Activated CD4-positive, alpha-beta T cell treated with anti-CD3 and anti-CD28 coated beads, Interleukin-2, amount 10 ng/mL, durations not matched to agents 7 days and 5 days (primary cell): ENCODE data around the gene PPM1M. TPM values are rescaled to one million over a fixed set of nuclear protein-coding genes. Genes with fewer than 3 reads are reported as not detected.

ENCODE experiments used
- CTCF ChIA-PET: fragments of 350-600 bp; sonication (Branson Sonifier 250); formaldehyde crosslinking; loops from one replicate; lab custom pipeline; 2021; ENCODE audit warnings: antibody characterized with exemption; lab: Charles Lee
- POLR2A ChIA-PET: fragments of 350-600 bp; sonication (Branson Sonifier 250); formaldehyde crosslinking; loops from one replicate; lab custom pipeline; 2021; ENCODE audit warnings: antibody characterized with exemption; lab: Charles Lee
- DNase-seq: peaks from one replicate; pipeline ENCODE4 v3.0.0-alpha.2; 2020
- H3K27ac Mint-ChIP-seq: one replicate; pipeline ENCODE4 v1.8.0; 2021; ENCODE audit warnings: mild to moderate bottlenecking, moderate library complexity, mixed read lengths
- H3K27me3 Mint-ChIP-seq: one replicate; pipeline ENCODE4 v1.8.0; 2021; ENCODE audit warnings: mixed read lengths
- H3K36me3 Mint-ChIP-seq: one replicate; pipeline ENCODE4 v1.8.0; 2021; ENCODE audit warnings: low read depth, mixed read lengths
- H3K4me1 Mint-ChIP-seq: one replicate; pipeline ENCODE4 v1.8.0; 2021; ENCODE audit warnings: mixed read lengths
- H3K4me3 Mint-ChIP-seq: one replicate; pipeline ENCODE4 v1.8.0; 2021; ENCODE audit warnings: mild to moderate bottlenecking, moderate library complexity, mixed read lengths
- H3K9me3 Mint-ChIP-seq: one replicate; pipeline ENCODE4 v1.8.0; 2021; ENCODE audit warnings: mixed read lengths
- total RNA-seq, 2 experiments: library from RNA; stranded (reverse); gene quantifications; one replicate each; pipeline ENCODE4 v1.2.3, GENCODE V29; 2021

Gene PPM1M
- total RNA-seq, 2 experiments from 2014 or later: 82.2 to 92.7 TPM

DNA sequence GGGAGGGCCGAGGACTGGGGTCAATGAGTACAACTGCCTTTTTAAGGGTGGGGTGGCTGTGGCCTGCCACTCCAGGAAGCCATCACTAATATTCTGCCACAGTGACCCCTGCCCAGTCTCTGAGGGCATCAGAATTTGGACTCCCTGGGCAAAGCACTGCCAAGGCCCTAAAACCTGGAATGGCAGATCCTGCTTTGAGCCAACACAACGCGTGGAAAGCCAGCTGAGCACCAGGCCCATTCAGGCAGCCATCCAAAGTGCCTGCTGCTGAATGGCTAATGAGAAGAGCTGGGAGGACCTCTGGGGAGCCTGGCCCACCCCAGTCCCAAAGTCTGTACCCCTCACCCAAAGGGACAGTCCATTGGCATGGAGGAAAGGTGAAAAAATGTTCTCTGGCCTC is 11.6 kb upstream of the PPM1M start:
- POLR2A ChIA-PET: no interaction called here
- no peak for DNase-seq
- H3K4me1 Mint-ChIP-seq: peaks cover 67% of the 10 kb centered on the region
- no peaks in the 10 kb centered on the region for H3K27me3 Mint-ChIP-seq
- peaks cover 55% of the 10 kb centered on the region for H3K36me3 Mint-ChIP-seq
- no peaks in the 10 kb centered on the region for H3K9me3 Mint-ChIP-seq
- H3K27ac Mint-ChIP-seq: peak overlapping the region; percentile 57
- CTCF ChIA-PET: interaction anchor here (0.8 to 9.6 kb wide), 7 partner anchors 9 to 104 kb away, joined by 3 to 84 read pairs (median 9); partner anchors contain the start of genes TLR9 and WDR82
- no peak overlapping the region for H3K4me3 Mint-ChIP-seq

GRCh38 chr3:52234516-52235447 is 10.8 kb upstream of the PPM1M start:
- no peak for DNase-seq
- POLR2A ChIA-PET: no interaction called here
- H3K4me1 Mint-ChIP-seq: peaks cover 70% of the 10 kb centered on the region
- CTCF ChIA-PET: interaction anchor here (0.8 to 9.6 kb wide), 8 partner anchors 8 to 177 kb away, joined by 3 to 84 read pairs (median 6); partner anchors contain the start of genes TLR9 and WDR82
- H3K9me3 Mint-ChIP-seq: no peaks in the 10 kb centered on the region
- H3K36me3 Mint-ChIP-seq: peaks cover 53% of the 10 kb centered on the region
- no peaks in the 10 kb centered on the region for H3K27me3 Mint-ChIP-seq
- no peak overlapping the region for H3K4me3 Mint-ChIP-seq
- no peak overlapping the region for H3K27ac Mint-ChIP-seq

DNA sequence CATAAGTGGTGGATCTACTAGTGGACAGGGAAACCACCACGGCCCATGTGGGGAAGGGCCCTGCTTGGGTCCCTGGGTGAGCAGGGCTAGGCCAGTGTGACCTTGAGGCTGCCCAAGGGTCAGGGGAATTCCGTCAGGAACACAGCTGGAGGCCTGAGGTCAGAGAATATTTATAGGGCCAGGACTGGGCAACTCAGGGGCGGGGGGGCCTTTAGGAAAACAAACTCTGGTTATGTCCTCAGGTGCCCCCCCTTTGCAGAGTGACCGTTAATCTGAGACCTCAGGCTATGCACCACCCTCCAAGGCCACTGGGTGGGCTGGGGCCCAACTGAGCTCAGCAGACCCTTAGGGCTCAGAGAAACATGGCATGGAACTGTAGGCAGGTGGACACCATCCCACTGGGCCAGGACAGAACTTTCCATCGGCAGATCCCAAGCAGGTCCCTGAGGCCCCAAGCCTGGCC is 9.1 kb upstream of the PPM1M start:
- peaks cover 47% of the 10 kb centered on the region for H3K36me3 Mint-ChIP-seq
- no peaks in the 10 kb centered on the region for H3K9me3 Mint-ChIP-seq
- ChIA-PET CTCF (interaction anchor here (3.1 to 9.6 kb wide), 4 partner anchors 13 to 102 kb away, joined by 10 to 84 read pairs (median 34); partner anchors contain the start of genes TLR9 and WDR82), POLR2A (no interaction called here)
- peak overlapping the region; percentile 46 for H3K27ac Mint-ChIP-seq
- DNase-seq: no peak
- no peaks in the 10 kb centered on the region for H3K27me3 Mint-ChIP-seq
- peaks cover 80% of the 10 kb centered on the region for H3K4me1 Mint-ChIP-seq
- peak overlapping the region; percentile 24 for H3K4me3 Mint-ChIP-seq

DNA sequence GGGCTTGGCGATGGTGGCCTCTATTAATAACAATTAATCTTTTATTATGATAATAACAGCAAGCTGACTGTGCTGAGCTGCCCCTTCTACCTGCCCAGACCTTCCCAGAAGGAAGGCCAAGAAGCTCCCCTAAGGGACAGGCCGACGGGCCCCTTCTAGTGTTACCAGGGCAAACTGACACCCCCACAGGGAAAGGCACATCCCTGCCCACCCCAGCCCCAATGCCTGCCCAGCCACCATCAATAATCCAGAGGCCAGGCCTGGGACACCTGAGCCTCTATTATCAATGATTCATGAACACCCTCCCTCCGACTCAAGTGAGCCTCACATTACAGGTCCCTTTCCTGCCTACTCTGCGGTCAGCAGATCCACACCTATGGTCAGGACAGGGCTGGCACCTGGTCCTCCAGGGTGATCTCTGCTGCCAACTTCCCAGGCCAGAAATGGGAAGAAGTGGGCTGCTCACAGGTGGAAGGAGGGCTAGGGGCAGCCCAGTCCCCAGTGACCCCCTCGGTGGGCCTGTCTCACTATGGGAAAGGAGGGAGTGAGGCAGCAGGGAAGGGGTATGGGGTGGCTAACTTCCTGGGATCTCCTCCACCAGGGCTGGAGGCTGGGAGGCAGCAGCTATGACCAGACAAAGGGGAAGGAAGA is 8.4 kb upstream of the PPM1M start:
- Mint-ChIP-seq H3K27me3 (no peaks in the 10 kb centered on the region), H3K36me3 (peaks cover 48% of the 10 kb centered on the region), H3K9me3 (no peaks in the 10 kb centered on the region), H3K4me1 (peaks cover 81% of the 10 kb centered on the region), H3K27ac (peak overlapping the region; percentile 46), H3K4me3 (peak overlapping the region; percentile 86)
- CTCF ChIA-PET: interaction anchor here (1.2 to 9.6 kb wide), 4 partner anchors 15 to 175 kb away, joined by 3 to 84 read pairs (median 34); partner anchors contain the start of genes TLR9 and WDR82
- POLR2A ChIA-PET: no interaction called here
- DNase-seq: no peak

DNA sequence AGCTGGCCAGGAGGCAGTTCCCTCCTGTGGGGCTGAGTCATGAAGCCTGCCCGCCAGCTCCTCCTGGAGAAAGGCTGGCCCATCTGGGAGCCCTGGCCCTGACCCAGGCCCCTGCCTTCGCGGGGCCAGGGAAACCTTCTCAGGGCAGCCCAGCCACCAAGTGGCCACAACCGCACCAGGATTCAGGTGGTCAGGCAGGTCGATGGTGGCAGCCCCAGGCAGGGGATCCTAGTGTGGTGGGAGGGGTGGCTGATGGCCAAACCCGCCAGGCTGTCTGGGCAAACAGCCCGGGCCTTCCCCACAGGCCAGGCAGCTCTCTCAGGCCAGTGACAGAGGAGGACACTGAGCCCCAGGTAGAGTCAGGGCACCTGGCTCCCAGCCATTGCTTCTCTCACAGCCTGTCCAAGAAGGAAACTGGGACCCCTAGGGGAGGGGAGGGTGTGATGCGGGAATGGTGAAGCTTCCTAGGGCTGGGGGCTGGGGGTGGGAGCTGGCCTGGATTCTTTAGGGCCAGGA is 7.8 kb upstream of the PPM1M start:
- no peaks in the 10 kb centered on the region for H3K27me3 Mint-ChIP-seq
- no peaks in the 10 kb centered on the region for H3K9me3 Mint-ChIP-seq
- no peak for DNase-seq
- H3K4me3 Mint-ChIP-seq: peak overlapping the region; percentile 86
- peak overlapping the region; percentile 82 for H3K27ac Mint-ChIP-seq
- ChIA-PET POLR2A (no interaction called here), CTCF (interaction anchor here (1.2 to 9.6 kb wide), 4 partner anchors 16 to 174 kb away, joined by 3 to 84 read pairs (median 34); partner anchors contain the start of genes TLR9 and WDR82)
- peaks cover 78% of the 10 kb centered on the region for H3K4me1 Mint-ChIP-seq
- peaks cover 47% of the 10 kb centered on the region for H3K36me3 Mint-ChIP-seq

DNA sequence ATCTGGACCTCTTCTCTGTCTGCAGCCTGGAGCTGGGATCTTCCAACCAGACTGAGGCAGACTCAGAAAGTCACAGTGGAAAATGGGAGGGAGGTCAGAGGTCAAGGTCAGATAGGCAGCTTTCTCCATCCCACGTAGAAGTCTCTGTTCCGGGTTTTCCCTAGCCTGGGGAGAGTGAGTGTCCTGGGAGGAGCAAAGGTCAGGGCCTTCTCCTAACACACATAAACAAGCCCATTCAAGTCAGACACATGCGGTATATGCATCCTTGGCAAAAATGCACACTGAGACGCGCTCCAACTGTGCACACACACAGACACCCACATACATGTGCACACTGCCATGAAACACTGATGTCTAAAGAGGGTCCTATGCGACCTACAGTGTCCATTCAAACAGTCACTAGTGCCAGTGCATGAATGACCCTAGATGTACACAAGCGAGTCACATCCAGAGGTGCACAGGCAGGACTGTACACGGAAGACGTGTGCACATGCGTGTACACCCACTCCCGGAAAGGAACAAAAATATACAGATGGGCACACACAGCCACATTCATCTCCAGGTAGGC is 7.3 kb upstream of the PPM1M start:
- POLR2A ChIA-PET: interaction anchor here (0.8 to 1.1 kb wide), 2 partner anchors 40 to 43 kb away, joined by 3 read pairs; partner anchors contain the start of gene WDR82
- H3K9me3 Mint-ChIP-seq: no peaks in the 10 kb centered on the region
- H3K4me3 Mint-ChIP-seq: peak overlapping the region; percentile 86
- DNase-seq: no peak
- no peaks in the 10 kb centered on the region for H3K27me3 Mint-ChIP-seq
- peaks cover 76% of the 10 kb centered on the region for H3K4me1 Mint-ChIP-seq
- H3K36me3 Mint-ChIP-seq: peaks cover 46% of the 10 kb centered on the region
- peak overlapping the region; percentile 82 for H3K27ac Mint-ChIP-seq
- CTCF ChIA-PET: interaction anchor here (0.7 to 9.6 kb wide), 5 partner anchors 16 to 100 kb away, joined by 3 to 84 read pairs (median 27); partner anchors contain the start of genes TLR9 and WDR82

DNA sequence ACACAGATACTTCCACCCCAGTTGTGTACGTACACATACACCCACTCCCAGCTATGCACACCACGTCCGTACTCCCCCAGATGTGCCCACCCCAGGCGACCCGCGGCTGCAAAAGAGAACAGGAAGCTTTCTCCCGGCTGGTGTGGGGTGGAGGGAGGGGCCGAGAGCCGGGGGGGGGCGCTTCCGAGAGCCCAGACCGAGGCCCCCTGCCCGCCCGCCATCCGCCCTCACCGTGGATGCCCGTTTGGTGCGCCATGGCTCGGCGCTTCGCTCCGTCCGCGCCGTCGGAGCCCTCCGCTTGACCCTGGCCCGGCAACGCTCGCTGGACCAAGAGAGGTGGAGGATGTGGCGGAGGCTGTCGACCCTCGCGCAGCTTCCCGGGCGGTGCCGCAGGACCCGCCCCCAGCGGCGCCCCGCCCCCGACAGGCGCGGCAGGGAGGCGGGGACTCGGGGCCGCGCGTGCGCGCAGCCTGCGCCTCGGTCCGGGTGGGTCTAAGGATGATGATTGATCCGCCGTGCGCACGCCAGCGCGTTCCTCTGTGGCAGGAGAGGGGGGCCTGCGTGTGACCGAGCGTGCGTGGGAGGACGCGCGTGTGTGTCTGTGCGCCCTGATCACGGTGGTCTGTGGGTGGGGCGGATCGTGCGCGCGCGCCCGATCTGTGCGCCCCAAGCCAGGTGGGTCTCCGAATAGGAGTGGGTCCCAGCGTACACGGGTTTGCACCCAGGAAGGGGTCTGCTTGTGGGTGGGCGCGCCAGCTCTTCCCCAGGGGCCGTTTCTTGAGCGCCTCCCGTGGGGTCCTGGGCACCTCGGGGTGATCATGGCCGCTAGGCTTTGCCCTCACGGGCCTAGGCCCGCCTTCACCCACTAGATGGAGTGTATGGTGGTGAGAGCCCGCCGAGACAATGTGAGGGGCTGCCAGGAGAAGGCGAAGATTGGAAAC is 6.5 kb upstream of the PPM1M start, which contains the start of gene TWF2:
Gene TWF2 (minus strand): TSS at position 398 of the 941 bp plus-strand sequence. CDS start 142 bp downstream, at position 256.
- DNase-seq: peak; percentile 84
- Mint-ChIP-seq H3K4me1 (peaks cover 76% of the 10 kb centered on the region), H3K27ac (peak within 1 kb of the TSS; percentile 94), H3K36me3 (peaks cover 44% of the 10 kb centered on the region), H3K4me3 (peak within 1 kb of the TSS; percentile 86), H3K9me3 (no peaks in the 10 kb centered on the region), H3K27me3 (no peaks in the 10 kb centered on the region)
- ChIA-PET CTCF (interaction anchor here (0.7 to 9.6 kb wide), 8 partner anchors 9 to 99 kb away, joined by 3 to 84 read pairs (median 7); partner anchors contain the start of genes TLR9 and WDR82), POLR2A (interaction anchor here (0.7 to 1.1 kb wide), 3 partner anchors 39 to 109 kb away, joined by 3 to 6 read pairs (median 3); partner anchors contain the start of gene WDR82)

GRCh38 chr3:52240059-52240885 is 5.3 kb upstream of the PPM1M start:
- H3K4me1 Mint-ChIP-seq: peaks cover 79% of the 10 kb centered on the region
- CTCF ChIA-PET: interaction anchor here (0.8 to 9.6 kb wide), 9 partner anchors 9 to 44 kb away, joined by 3 to 84 read pairs (median 4); partner anchors contain the start of gene TLR9
- H3K36me3 Mint-ChIP-seq: peaks cover 41% of the 10 kb centered on the region

GRCh38 chr3:52240886-52241370 is 4.6 kb upstream of the PPM1M start:
- Mint-ChIP-seq H3K9me3 (no peaks in the 10 kb centered on the region), H3K4me3 (peak overlapping the region; percentile 86), H3K36me3 (peaks cover 35% of the 10 kb centered on the region), H3K27ac (peak overlapping the region; percentile 94), H3K4me1 (peaks cover 74% of the 10 kb centered on the region), H3K27me3 (no peaks in the 10 kb centered on the region)
- ChIA-PET POLR2A (interaction anchor here (1.0 to 1.8 kb wide), 3 partner anchors 11 to 37 kb away, joined by 4 to 10 read pairs (median 5); partner anchors contain the start of gene WDR82), CTCF (interaction anchor here (0.8 to 9.6 kb wide), 7 partner anchors 8 to 36 kb away, joined by 3 to 84 read pairs (median 4); partner anchors contain the start of gene TLR9)
- no peak for DNase-seq

More at GRCh38 chr3:52240059-52240885, 5.3 kb upstream of the PPM1M start:
- DNase-seq: peak; percentile 71
- POLR2A ChIA-PET: interaction anchor here (1.0 to 1.8 kb wide), 3 partner anchors 12 to 38 kb away, joined by 4 to 10 read pairs (median 5); partner anchors contain the start of gene WDR82
- H3K27me3 Mint-ChIP-seq: no peaks in the 10 kb centered on the region
- H3K4me3 Mint-ChIP-seq: peak overlapping the region; percentile 86
- H3K27ac Mint-ChIP-seq: peak overlapping the region; percentile 94
- H3K9me3 Mint-ChIP-seq: no peaks in the 10 kb centered on the region

- peak overlapping the region; percentile 34 for H3K27ac Mint-ChIP-seq
- H3K27me3 Mint-ChIP-seq: no peaks in the 10 kb centered on the region
- H3K9me3 Mint-ChIP-seq: no peaks in the 10 kb centered on the region
- no peak overlapping the region for H3K4me3 Mint-ChIP-seq
- peaks cover 38% of the 10 kb centered on the region for H3K36me3 Mint-ChIP-seq
- peaks cover 71% of the 10 kb centered on the region for H3K4me1 Mint-ChIP-seq
- ChIA-PET POLR2A (no interaction called here), CTCF (interaction anchor here (0.5 to 9.6 kb wide), 5 partner anchors 10 to 55 kb away, joined by 3 to 84 read pairs (median 5); partner anchors contain the start of gene TLR9)
- no peak for DNase-seq
These were observed 3.5 kb upstream of the PPM1M start for GRCh38 chr3:52242039-52242438.
